ENCODE results near the gene DLG4. TPM values are rescaled to one million over a fixed set of nuclear protein-coding genes. Genes with fewer than 3 reads are reported as not detected.

Gene DLG4
- polyA plus RNA-seq, 1 experiment, result 10.2 TPM

DNA sequence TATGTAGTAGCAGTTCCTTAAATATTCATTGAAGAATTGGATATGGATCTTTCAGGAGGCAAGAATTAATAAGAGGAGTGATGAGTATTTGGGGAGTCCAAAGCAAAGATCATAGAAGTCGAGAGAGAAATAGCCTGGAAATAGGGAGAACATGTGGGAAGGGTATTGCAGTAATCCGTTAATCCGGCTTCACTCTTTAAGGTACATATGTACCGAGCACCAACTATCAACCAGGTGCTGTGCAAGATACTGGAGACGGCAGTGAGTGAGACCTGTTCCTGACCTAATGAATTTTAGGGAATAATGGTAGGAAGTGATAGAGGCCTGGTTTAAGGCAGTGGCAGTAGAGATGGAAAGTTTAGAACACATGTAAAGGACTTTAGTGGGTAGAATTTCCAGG is 33.4 kb upstream of the DLG4 start:
- DNase-seq (ENCODE audit: low read depth, low spot score), result no peak
- TF ChIP-seq, protein P1, sequence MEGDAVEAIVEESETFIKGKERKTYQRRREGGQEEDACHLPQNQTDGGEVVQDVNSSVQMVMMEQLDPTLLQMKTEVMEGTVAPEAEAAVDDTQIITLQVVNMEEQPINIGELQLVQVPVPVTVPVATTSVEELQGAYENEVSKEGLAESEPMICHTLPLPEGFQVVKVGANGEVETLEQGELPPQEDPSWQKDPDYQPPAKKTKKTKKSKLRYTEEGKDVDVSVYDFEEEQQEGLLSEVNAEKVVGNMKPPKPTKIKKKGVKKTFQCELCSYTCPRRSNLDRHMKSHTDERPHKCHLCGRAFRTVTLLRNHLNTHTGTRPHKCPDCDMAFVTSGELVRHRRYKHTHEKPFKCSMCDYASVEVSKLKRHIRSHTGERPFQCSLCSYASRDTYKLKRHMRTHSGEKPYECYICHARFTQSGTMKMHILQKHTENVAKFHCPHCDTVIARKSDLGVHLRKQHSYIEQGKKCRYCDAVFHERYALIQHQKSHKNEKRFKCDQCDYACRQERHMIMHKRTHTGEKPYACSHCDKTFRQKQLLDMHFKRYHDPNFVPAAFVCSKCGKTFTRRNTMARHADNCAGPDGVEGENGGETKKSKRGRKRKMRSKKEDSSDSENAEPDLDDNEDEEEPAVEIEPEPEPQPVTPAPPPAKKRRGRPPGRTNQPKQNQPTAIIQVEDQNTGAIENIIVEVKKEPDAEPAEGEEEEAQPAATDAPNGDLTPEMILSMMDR (IDR thresholded peaks at IDR 0.05; ENCODE audit: low read depth, low read length), result no peak
- H3K27ac ChIP-seq (ENCODE audit: low read depth, low read length), result no peak overlapping the region
- H3K9me3 ChIP-seq (ENCODE audit: control insufficient read depth, insufficient read depth, low read length), result no peaks in the 10 kb centered on the region; the same call in 1 of the 2 replicates
- H3K27me3 ChIP-seq (ENCODE audit: control insufficient read depth, insufficient read depth, low read length), result no peaks in the 10 kb centered on the region
- H3K4me3 ChIP-seq (ENCODE audit: low read depth, low read length), result peak overlapping the region; percentile 93
- ChIA-PET CTCF (no interaction called here), POLR2A (no interaction called here)

DNA sequence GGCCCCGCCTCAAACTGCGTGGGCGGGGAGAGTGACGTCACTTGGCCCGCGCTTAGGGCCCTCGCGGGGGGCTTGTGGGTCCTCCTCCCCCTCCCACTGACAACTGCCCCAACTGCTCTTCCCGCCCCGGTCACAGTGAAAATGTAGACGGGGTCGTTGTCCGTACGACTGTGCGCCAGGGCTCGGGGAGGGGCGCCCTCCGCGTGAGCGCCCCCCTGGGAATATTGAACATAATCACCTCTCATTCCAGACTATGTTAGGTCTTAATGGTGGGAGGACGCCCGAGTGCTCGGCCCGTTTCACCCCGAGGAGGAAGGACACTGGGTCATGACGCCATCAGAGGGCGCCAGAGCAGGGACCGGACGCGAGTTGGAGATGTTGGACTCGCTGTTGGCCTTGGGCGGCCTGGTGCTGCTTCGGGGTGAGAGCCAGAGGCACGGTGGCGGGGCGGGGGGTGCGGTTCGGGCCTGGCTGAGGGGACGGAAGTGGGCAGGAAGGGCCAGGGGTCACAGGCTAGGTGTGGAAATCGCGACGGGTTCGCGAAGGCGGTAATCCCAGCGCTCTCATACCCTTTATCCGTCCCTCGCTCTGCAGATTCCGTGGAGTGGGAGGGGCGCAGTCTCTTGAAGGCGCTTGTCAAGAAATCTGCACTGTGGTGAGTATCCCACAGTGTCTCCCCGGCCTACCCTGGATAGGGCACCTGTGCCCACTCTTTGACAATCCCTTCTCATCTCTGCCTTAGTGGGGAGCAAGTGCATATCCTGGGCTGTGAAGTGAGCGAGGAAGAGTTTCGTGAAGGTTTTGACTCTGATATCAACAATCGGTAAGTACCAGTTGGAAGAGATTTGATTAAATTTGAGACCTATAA is 32.8 kb upstream of the DLG4 start, which contains the start of gene ELP5:
TSS of gene ELP5 (plus strand) at position 40 of the 868 bp plus-strand sequence. CDS start at position 376, 336 bp downstream.
- peak within 1 kb of the TSS; percentile 93 for H3K4me3 ChIP-seq (ENCODE audit: low read depth, low read length)
- peak within 1 kb of the TSS; percentile 100 for H3K27ac ChIP-seq (ENCODE audit: low read depth, low read length)
- ChIA-PET POLR2A (interaction anchor here (1.1 to 1.6 kb wide), 3 partner anchors 10 to 62 kb away, joined by 3 to 18 read pairs (median 10); partner anchors contain the start of genes ACADVL, DLG4 and GABARAP), CTCF (no interaction called here)
- DNase-seq (ENCODE audit: low read depth, low spot score), result peak; percentile 81
- H3K9me3 ChIP-seq (ENCODE audit: control insufficient read depth, insufficient read depth, low read length), result no peaks in the 10 kb centered on the region; the same call in 1 of the 2 replicates
- no peaks in the 10 kb centered on the region for H3K27me3 ChIP-seq (ENCODE audit: control insufficient read depth, insufficient read depth, low read length)
- TF ChIP-seq, protein P1 (IDR thresholded peaks at IDR 0.05; ENCODE audit: low read depth, low read length), result no peak

DNA sequence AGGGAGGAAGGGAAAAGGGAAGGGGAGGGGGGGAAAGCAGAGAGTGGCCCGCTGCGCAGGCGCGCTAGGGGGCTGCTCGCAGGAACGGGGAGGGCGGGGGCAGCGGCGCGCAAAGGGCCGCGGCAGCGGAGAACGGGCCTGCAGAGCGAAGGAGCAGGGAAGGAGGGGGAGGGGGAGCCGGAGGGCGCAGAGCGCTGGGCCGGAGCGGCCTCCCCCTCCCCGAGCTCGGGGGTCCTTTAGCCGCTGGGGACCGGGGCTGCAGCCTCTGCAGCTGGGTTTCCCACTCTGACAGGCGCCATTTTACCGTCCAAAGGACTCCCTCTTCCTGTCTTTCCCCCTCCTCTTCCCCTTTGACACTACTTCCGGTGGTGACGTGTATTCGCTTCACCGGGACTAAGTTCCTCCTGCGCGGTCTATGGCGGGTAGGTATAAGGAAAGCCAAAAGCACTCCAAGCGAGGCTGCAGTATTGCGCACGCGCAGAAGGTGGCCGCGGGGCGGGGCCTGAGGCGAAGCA is 32.1 kb upstream of the DLG4 start, which contains the start of gene CTDNEP1:
TSS of gene CTDNEP1 (minus strand) at position 74 of the 515 bp plus-strand sequence. CDS start 438 bp downstream, outside the sequence.
- peak; percentile 99 for DNase-seq (ENCODE audit: low read depth, low spot score)
- TF ChIP-seq, protein P1 (IDR thresholded peaks at IDR 0.05; ENCODE audit: low read depth, low read length), result no peak
- Histone ChIP-seq H3K9me3 (ENCODE audit: control insufficient read depth, insufficient read depth, low read length) (no peaks in the 10 kb centered on the region; the same call in 1 of the 2 replicates), H3K27me3 (ENCODE audit: control insufficient read depth, insufficient read depth, low read length) (no peaks in the 10 kb centered on the region), H3K27ac (ENCODE audit: low read depth, low read length) (peak within 1 kb of the TSS; percentile 100), H3K4me3 (ENCODE audit: low read depth, low read length) (peak within 1 kb of the TSS; percentile 93)
- POLR2A ChIA-PET, result interaction anchor here (0.6 to 1.6 kb wide), 4 partner anchors 9 to 61 kb away, joined by 3 to 18 read pairs (median 7); partner anchors contain the start of genes ACADVL, DLG4, DVL2 and GABARAP
- CTCF ChIA-PET, result interaction anchor here (0.9 kb wide), 1 partner anchor 9 kb away, joined by 6 read pairs; the partner anchor contains the start of gene GABARAP

DNA sequence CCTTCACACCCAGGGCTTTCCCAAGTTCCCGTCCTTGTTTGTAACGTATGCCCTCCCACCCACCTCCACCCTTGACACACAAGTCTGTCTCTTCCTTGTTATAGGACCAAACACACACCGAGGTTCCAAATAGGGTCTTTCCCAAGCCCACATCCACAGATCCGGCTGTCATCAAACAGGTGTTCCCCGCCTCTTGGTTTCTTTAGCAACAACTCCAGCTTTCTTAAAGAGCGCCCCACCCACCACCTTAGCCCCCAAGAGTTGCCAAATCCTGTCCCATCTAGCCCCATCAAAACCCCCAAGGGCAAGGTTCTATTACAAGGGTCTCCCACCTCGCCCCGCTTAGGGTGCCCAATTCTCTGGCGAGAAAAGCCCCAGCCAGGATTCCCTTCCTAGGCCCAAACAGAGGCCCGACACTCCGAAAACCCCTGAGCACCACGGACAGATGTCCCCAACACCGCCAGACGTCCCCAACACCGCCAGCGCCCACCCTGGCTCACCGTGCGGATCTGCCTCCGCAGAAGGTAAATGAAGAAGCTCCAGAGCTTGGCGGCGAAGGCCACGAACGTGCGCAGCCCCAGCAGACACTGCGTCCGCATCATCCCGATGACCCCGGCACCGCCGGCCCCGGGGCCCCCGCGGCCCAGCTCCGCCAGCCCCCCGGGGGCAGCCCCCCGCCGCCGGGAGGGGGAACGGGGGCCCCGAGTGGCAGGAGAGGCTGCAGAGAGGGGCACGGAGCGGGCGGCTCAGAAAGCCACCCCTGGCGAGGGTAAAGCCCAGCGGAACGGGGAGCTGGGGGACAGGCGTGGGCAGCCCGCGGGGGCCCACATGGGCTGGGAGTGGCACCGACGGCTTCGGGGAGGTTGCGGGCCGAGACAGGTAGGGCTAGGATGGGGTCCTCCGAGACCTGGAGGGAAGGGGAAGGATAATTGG is 31.3 kb upstream of the DLG4 start:
- Histone ChIP-seq H3K27ac (ENCODE audit: low read depth, low read length) (peak overlapping the region; percentile 52), H3K4me3 (ENCODE audit: low read depth, low read length) (peak overlapping the region; percentile 93), H3K9me3 (ENCODE audit: control insufficient read depth, insufficient read depth, low read length) (no peaks in the 10 kb centered on the region; the same call in 1 of the 2 replicates), H3K27me3 (ENCODE audit: control insufficient read depth, insufficient read depth, low read length) (no peaks in the 10 kb centered on the region)
- CTCF ChIA-PET, result interaction anchor here (0.9 kb wide), 1 partner anchor 8 kb away, joined by 6 read pairs; the partner anchor contains the start of gene GABARAP
- POLR2A ChIA-PET, result interaction anchor here (0.6 to 1.6 kb wide), 4 partner anchors 9 to 60 kb away, joined by 3 to 18 read pairs (median 7); partner anchors contain the start of genes ACADVL, DLG4, DVL2 and GABARAP
- TF ChIP-seq, protein P1 (IDR thresholded peaks at IDR 0.05; ENCODE audit: low read depth, low read length), result no peak
- DNase-seq (ENCODE audit: low read depth, low spot score), result no peak
